Panc1 (cell line): Measurements from ENCODE around the gene DBR1.

ENCODE experiments used
- POLR2AphosphoS5 ChIP-seq: IDR thresholded peaks from 2 replicates; pipeline ENCODE4 v1.6.1; 2012; ENCODE audit warnings: mild to moderate bottlenecking, low read depth, low read length, moderate library complexity
- REST ChIP-seq, 2 experiments: IDR thresholded peaks; 2 replicates each; pipeline ENCODE4 v1.6.1; 2011 to 2012; ENCODE audit warnings: low read depth in 2 of 2, control low read depth in 1 of 2, low read length in 1 of 2, mild to moderate bottlenecking in 1 of 2, moderate library complexity in 1 of 2; ENCODE audit not compliant: insufficient read depth in 1 of 2
- TCF7L2 ChIP-seq: IDR thresholded peaks from 2 replicates; pipeline ENCODE4 v1.6.1; 2011; ENCODE audit warnings: mild to moderate bottlenecking, low read depth, low read length, inconsistent platforms
- TF ChIP-seq, protein P1 (sequence below): fragments of 450-650 bp; IDR thresholded peaks from 2 replicates; pipeline ENCODE4 v1.5.1; 2017; ENCODE audit warnings: mild to moderate bottlenecking

- TF ChIP-seq, protein P1, sequence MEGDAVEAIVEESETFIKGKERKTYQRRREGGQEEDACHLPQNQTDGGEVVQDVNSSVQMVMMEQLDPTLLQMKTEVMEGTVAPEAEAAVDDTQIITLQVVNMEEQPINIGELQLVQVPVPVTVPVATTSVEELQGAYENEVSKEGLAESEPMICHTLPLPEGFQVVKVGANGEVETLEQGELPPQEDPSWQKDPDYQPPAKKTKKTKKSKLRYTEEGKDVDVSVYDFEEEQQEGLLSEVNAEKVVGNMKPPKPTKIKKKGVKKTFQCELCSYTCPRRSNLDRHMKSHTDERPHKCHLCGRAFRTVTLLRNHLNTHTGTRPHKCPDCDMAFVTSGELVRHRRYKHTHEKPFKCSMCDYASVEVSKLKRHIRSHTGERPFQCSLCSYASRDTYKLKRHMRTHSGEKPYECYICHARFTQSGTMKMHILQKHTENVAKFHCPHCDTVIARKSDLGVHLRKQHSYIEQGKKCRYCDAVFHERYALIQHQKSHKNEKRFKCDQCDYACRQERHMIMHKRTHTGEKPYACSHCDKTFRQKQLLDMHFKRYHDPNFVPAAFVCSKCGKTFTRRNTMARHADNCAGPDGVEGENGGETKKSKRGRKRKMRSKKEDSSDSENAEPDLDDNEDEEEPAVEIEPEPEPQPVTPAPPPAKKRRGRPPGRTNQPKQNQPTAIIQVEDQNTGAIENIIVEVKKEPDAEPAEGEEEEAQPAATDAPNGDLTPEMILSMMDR: no peak
- TF ChIP-seq POLR2AphosphoS5: no peak
- TF ChIP-seq REST (IDR thresholded peaks at IDR 0.05; ENCODE audit: insufficient read depth in 1 of 2, low read depth in 2 of 2, low read length in 1 of 2): no peak
- TF ChIP-seq TCF7L2: no peak
These were observed 28.4 kb upstream of the DBR1 start for GRCh38 chr3:138202945-138203701.
